Measurements from ENCODE around the gene IL18R1. TPM values are rescaled to one million over a fixed set of nuclear protein-coding genes. Genes with fewer than 3 reads are reported as not detected.

The IL18R1 gene
- total and polyA plus RNA-seq, 9 of the 15 experiments (the other 6 are each of a cell fraction or from before 2014, with no cell fraction given), result 0.55 to 10.0 (median 2.5) TPM

- TF ChIP-seq, protein P1, sequence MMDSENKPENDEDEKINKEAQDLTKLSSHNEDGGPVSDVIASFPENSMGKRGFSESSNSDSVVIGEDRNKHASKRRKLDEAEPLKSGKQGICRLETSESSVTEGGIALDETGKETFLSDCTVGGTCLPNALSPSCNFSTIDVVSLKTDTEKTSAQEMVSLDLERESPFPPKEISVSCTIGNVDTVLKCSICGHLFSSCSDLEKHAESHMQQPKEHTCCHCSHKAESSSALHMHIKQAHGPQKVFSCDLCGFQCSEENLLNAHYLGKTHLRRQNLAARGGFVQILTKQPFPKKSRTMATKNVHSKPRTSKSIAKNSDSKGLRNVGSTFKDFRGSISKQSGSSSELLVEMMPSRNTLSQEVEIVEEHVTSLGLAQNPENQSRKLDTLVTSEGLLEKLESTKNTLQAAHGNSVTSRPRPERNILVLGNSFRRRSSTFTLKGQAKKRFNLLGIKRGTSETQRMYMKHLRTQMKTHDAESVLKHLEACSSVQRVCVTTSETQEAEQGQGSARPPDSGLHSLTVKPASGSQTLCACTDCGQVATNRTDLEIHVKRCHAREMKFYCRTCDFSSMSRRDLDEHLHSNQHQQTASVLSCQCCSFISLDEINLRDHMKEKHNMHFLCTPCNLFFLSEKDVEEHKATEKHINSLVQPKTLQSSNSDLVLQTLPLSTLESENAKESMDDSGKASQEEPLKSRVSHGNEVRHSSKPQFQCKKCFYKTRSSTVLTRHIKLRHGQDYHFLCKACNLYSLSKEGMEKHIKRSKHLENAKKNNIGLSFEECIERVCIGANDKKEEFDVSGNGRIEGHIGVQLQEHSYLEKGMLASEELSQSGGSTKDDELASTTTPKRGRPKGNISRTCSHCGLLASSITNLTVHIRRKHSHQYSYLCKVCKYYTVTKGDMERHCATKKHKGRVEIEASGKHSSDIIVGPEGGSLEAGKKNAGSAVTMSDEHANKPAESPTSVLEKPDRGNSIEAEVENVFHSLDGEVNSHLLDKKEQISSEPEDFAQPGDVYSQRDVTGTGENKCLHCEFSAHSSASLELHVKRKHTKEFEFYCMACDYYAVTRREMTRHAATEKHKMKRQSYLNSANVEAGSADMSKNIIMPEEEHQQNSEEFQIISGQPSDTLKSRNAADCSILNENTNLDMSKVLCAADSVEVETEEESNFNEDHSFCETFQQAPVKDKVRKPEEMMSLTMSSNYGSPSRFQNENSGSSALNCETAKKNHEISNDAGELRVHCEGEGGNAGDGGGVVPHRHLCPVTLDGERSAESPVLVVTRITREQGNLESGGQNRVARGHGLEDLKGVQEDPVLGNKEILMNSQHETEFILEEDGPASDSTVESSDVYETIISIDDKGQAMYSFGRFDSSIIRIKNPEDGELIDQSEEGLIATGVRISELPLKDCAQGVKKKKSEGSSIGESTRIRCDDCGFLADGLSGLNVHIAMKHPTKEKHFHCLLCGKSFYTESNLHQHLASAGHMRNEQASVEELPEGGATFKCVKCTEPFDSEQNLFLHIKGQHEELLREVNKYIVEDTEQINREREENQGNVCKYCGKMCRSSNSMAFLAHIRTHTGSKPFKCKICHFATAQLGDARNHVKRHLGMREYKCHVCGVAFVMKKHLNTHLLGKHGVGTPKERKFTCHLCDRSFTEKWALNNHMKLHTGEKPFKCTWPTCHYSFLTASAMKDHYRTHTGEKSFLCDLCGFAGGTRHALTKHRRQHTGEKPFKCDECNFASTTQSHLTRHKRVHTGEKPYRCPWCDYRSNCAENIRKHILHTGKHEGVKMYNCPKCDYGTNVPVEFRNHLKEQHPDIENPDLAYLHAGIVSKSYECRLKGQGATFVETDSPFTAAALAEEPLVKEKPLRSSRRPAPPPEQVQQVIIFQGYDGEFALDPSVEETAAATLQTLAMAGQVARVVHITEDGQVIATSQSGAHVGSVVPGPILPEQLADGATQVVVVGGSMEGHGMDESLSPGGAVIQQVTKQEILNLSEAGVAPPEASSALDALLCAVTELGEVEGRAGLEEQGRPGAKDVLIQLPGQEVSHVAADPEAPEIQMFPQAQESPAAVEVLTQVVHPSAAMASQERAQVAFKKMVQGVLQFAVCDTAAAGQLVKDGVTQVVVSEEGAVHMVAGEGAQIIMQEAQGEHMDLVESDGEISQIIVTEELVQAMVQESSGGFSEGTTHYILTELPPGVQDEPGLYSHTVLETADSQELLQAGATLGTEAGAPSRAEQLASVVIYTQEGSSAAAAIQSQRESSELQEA (IDR thresholded peaks at IDR 0.05; ENCODE audit: low read depth), result no peak
- TF ChIP-seq ZNF354B (CRISPR knock-in tag; IDR thresholded peaks at IDR 0.05), result no peak
- TF ChIP-seq, protein P2, sequence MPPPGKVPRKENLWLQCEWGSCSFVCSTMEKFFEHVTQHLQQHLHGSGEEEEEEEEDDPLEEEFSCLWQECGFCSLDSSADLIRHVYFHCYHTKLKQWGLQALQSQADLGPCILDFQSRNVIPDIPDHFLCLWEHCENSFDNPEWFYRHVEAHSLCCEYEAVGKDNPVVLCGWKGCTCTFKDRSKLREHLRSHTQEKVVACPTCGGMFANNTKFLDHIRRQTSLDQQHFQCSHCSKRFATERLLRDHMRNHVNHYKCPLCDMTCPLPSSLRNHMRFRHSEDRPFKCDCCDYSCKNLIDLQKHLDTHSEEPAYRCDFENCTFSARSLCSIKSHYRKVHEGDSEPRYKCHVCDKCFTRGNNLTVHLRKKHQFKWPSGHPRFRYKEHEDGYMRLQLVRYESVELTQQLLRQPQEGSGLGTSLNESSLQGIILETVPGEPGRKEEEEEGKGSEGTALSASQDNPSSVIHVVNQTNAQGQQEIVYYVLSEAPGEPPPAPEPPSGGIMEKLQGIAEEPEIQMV (tag; conservative IDR thresholded peaks at IDR 0.05; ENCODE audit: low read depth), result no peak
- no peak for TF ChIP-seq ZNF551 (CRISPR knock-in tag; IDR thresholded peaks at IDR 0.05)
- TF ChIP-seq FOXJ3 (CRISPR knock-in tag; IDR thresholded peaks at IDR 0.05), result no peak
- no peak for TF ChIP-seq MAFK (IDR thresholded peaks at IDR 0.05; ENCODE audit: low read length)
- TF ChIP-seq KLF16 (IDR thresholded peaks at IDR 0.05), result peak; percentile 96
- TF ChIP-seq, protein P3, sequence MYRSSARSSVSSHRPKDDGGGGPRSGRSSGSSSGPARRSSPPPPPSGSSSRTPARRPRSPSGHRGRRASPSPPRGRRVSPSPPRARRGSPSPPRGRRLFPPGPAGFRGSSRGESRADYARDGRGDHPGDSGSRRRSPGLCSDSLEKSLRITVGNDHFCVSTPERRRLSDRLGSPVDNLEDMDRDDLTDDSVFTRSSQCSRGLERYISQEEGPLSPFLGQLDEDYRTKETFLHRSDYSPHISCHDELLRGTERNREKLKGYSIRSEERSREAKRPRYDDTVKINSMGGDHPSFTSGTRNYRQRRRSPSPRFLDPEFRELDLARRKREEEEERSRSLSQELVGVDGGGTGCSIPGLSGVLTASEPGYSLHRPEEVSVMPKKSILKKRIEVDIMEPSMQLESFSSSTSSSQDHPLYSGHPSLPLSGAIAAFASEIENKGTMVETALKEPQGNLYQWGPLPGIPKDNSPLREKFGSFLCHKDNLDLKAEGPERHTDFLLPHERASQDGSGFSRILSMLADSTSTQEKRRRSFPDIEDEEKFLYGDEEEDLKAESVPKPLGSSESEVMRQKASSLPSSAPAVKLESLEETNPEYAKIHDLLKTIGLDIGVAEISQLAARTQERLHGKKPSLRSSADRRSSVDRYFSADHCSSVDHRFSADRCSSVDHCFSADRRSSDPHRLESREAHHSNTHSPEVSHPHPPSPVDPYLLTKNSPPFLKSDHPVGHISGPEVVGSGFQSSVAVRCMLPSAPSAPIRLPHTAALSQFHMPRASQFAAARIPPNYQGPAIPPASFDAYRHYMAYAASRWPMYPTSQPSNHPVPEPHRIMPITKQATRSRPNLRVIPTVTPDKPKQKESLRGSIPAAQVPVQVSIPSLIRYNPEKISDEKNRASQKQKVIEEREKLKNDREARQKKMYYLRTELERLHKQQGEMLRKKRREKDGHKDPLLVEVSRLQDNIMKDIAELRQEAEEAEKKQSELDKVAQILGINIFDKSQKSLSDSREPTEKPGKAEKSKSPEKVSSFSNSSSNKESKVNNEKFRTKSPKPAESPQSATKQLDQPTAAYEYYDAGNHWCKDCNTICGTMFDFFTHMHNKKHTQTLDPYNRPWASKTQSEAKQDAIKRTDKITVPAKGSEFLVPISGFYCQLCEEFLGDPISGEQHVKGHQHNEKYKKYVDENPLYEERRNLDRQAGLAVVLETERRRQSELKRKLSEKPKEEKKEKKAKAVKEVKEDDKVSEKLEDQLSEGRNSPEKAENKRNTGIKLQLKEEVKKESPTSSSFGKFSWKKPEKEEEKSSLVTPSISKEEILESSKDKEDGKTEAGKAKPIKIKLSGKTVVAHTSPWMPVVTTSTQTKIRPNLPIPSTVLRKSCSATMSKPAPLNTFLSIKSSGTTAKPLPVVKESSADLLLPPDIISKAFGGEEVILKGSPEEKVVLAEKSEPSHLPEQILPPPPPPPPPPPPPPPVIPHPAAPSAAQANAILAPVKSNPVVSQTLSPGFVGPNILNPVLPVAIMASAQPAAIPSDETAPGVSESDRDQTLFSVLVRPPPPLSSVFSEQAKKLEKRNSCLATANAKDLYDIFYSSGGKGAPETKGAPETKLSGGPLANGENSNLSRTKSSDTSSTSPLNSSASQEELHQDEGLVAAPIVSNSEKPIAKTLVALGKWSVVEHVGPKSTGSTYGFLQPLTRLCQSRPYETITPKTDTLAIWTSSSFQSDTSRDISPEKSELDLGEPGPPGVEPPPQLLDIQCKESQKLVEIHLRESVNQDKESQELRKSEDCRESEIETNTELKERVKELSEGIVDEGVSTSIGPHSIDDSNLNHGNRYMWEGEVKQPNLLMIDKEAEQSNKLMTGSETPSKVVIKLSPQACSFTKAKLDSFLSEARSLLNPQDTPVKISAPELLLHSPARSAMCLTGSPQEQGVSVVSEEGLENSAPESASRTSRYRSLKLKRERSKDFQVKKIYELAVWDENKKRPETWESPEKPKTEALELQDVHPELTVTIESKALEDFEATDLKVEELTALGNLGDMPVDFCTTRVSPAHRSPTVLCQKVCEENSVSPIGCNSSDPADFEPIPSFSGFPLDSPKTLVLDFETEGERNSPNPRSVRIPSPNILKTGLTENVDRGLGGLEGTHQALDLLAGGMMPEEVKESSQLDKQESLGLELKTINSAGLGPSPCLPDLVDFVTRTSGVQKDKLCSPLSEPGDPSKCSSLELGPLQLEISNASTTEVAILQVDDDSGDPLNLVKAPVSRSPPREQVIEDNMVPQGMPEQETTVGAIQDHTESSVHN (IDR thresholded peaks at IDR 0.05; ENCODE audit: borderline replicate concordance in 1 of 2, low read depth in 1 of 2), result no peak
- no peak for TF ChIP-seq ZC3H8 (IDR thresholded peaks at IDR 0.05)
- peak; percentile 76; the same call in 1 of the 2 replicates for TF ChIP-seq CBX1 (IDR thresholded peaks at IDR 0.05; ENCODE audit: low read depth)
Observed at GRCh38 chr2:102335871-102336366, 19.7 kb upstream of the IL18R1 start (continued).

All from K562 (cell line).